Fibroblast of skin of left biceps (primary cell): ENCODE results near the gene ZNF570.

Source experiments
- DNase-seq, 2 experiments: peaks; one replicate each; pipeline ENCODE4 v3.0.0-alpha.2; 2013; ENCODE audit warnings: low read depth in 2 of 2

The ZNF570 gene

DNA sequence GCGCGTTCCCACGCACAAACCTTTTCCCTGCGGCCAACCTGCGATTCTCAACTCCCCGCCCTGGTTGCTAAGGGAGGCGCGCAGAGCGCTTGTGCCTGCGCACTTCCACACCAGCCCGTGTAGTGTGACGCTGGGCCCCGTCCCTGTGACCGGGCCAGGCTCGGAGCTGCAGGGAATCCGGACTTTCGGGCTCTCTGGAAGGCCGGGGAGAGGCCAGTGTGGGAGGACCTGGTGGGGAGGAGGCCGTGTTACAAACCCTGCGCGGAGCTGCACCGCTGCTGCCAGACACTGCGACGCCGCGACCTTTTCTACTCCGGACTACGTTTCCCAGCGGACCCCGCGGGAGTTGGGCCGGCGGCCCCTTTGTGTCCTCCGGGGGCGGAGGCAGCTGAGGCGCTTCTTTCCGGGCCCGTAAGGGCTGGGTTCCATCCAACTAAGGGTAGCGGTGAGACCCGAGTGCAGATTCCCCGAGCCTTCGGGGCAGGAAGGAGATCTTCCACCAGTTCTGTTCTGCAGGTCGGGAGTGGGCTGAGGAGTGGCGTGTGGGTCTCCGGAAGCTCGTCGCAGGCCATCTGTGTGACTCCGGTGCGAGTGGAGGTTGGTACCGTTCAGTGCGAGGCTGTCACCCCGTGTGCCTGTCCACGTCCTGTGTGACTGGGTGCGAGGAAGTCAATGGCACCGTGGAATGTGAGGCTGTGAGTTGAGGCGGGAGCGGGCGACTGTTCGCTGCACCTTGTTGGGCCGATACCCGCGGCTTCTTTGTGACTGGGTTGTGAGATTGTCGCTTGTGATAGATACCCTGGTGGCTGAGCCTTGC, at the start of gene ZNF570:
Gene ZNF570, plus strand, starts transcription at position 396 of the 817 bp plus-strand sequence. CDS start 999 bp downstream, outside the sequence.
- peak; percentile 64 to 73 for DNase-seq

DNA sequence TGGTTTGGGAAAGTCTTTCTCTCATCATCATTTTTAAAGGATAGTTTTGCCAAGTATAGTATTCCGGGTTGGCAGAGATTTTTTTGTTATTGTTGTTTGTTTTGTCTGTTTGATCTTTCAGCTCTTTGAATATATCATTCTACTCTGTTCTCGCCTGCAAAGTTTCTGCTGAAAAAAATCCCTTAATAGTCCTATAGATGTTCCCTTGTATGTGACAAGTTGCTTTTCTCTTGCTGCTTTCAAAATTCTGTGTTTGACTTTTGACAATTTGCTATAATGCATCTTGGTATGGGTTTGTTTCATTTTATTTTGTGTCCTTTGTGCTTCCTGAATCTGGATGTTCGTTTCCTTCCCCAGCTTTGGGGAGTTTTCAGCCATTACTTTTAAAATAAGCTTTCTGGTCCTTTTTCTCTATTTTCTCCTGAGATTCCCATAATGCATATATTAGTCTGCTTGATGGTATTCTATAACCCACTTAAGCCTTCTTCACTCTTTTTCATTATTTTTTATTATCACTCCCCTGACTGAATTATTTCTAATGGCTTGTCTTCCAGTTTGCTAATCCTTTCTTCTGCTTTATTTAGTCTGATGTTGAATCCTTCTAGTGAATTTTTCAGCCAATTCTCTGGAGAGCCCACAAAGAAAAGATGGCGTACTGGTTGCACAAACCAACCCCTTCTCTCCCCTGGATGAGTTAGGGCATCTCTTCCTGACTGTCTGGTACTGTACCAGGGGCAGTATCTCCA, 16.5 kb upstream of the ZNF570 start:
- DNase-seq = no peak

DNA sequence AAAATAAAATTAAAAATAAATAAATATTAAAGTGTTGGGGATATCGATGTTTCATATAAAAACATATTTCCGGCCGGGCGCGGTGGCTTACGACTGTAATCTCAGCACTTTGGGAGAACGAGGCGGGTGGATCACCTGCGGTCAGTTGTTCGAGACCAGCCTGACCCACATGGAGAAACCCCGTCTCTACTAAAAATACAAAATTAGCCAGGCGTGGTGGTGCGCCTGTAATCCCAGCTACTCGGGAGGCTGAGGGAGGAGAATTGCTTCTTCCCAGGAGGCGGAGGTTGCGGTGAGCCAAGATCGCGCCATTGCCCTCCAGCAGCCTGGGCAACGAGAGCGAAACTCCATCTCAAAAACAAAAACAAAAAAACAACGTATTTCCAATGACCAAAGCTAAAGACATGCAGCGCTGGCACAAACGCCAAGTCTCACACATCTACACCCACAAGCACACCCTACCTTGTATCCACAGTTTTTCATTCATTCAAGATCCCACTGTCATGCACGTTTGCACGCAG, 2.8 kb upstream of the ZNF570 start:
- no peak for DNase-seq

DNA sequence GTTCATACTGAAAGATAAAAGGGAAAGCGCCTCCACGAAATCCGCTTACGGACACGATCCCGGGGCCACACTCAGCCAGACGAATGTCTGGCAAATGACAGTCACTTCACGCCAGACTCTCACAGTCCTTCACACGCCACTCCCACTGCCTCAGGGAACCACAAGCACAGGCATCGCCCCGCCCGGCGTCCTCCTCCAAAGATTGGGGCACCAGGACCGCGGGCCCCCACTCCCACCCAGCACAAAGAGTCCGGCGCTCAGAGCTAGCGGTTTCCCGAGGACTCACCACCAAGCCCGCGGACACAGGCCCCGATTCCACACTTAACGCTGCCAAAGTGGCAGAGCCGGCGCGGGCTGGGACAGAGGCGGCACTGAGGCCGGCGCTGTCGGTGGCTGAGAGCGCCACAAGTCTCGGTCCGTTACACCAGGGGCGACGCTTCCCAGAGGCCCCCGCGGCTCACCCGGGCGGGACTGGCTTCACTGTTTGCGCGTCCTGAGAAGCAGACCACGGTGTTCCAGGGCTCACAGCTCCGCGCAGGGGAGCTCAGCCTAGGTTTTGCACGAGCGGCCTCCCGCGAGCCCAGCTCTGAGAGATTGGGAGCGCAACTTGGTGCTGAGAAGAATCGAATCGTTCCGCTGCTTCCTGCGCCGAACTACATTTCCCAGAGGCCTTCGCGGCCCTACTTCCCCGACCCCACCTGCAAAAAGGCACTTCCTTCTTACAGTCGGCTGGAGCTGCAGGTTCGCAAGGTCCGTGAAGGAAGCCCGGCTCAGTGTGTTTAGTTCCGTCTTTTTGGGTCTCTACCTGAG, 2.2 kb upstream of the ZNF570 start, which contains the start of gene ZNF569:
Gene ZNF569, minus strand, starts transcription at position 647 of the 810 bp plus-strand sequence. CDS start 22,523 bp downstream, outside the sequence.
- peak; percentile 80 to 85 for DNase-seq

DNA sequence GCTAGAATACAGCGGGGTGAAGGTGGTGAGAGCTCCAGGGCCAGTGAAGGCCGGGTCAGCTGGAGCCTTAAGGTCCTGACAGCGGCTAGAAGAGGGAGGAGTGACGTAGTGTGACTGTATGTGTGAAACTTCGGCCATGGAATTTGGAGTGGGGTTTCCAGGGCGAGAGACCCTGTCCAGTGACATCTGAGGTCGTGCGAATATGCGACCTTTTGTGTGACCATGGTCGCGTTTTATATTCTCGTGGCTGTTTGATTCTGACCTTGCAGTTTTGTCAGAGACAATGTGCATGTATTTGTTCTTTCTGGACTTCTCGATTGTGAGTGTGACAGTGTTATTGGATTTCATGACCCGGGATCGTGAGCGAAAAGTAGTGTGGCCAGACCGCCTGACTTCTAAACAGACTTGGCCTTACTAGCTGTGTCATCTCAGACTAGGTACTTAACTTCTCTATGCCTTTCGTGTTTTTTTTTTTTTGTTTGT, 1.5 kb upstream of the ZNF570 start:
- no peak for DNase-seq

DNA sequence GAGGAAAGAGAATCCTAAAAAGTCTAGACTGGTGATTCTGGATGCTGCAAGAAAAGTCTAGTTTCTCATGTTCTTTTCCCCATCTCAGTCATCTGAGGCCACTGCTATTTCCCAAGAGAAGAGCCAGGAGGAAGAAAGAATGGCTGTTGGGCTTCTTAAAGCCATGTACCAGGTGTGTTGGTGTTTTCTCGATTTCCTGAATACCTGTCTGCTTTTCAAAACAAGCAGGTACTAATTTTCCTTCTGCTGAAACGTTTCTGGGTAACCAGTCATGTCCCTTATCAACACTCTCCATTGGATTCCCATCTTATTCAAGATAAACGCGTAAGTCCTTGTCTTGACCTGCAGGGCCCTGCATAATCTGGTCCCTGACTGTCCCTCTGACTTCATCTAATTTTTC, 1.1 kb downstream of the ZNF570 start:
- DNase-seq = no peak

DNA sequence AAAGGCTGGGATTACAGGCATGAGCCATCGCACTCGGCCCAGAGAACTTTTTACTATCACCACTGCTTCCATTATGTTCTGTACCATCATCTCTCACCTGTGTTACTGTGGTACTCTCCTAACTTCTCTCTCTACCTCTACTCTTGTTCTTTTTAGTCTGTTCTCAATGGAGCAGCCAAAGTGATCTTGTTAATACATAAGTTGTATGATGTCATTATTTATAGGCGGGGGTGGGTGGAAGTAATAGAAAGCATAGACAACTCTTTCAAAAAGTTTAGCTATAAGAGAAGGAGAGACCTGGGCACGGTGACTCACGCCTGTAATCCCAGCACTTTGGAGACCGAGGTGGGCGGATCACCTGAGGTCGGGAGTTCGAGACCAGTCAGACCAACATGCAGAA, 3.0 kb downstream of the ZNF570 start:
- DNase-seq = no peak

DNA sequence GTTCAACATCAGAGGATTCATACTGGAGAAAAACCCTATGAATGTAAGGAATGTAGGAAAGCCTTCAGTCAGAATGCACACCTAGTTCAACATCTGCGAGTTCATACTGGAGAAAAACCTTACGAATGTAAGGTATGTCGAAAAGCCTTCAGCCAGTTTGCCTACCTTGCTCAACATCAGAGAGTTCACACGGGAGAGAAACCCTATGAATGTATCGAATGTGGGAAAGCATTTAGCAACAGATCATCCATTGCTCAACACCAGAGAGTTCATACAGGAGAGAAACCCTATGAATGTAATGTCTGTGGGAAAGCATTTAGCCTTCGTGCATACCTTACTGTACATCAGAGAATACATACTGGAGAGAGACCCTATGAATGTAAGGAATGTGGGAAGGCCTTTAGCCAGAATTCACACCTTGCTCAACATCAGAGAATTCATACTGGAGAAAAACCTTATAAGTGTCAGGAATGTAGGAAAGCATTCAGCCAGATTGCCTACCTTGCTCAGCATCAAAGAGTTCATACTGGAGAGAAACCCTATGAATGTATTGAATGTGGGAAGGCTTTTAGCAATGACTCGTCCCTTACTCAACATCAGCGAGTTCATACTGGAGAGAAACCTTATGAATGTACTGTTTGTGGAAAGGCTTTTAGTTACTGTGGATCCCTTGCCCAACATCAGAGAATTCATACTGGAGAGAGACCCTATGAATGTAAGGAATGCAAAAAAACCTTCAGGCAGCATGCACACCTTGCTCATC, 15.4 kb downstream of the ZNF570 start:
- DNase-seq = no peak

DNA sequence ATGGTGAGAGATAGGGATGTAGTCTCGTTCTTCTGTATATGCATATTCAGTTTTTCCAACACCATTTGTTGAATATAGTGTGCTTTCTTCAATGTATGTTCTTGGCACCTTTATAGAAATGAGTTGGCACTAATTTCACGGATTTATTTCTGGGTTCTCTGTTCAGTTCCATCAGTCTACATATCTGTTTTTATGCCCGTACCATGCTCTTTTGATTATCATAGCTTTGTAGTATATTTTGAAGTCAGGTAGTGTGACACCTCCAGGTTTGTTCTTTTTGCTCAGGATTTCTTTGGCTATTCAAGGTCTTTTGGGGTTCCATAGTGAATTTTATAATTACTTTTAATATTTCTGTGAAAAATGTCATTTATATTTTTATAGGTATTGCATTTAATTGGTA, 23.1 kb downstream of the ZNF570 start:
- no peak for DNase-seq

DNA sequence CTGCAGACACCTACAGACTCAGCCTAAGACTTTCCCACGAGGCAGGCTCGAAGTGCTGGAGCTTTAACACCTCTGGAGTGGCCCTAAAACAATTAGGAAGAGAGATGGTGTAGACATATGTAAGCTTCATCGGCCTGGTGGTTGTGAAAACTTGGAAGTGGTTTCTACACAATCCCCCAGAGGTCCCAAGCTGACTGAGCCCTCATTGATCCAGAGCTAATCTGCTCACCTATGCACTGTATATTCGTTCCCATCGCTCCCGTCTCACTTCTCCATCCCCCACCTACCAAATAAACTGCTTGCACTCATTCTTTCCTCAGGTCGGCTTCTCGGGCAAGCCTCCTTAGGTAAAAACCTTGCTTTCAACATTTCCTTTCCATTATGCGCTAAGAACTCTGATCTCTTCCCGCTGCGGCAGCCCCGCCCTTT, 36.8 kb downstream of the ZNF570 start:
- DNase-seq = no peak

DNA sequence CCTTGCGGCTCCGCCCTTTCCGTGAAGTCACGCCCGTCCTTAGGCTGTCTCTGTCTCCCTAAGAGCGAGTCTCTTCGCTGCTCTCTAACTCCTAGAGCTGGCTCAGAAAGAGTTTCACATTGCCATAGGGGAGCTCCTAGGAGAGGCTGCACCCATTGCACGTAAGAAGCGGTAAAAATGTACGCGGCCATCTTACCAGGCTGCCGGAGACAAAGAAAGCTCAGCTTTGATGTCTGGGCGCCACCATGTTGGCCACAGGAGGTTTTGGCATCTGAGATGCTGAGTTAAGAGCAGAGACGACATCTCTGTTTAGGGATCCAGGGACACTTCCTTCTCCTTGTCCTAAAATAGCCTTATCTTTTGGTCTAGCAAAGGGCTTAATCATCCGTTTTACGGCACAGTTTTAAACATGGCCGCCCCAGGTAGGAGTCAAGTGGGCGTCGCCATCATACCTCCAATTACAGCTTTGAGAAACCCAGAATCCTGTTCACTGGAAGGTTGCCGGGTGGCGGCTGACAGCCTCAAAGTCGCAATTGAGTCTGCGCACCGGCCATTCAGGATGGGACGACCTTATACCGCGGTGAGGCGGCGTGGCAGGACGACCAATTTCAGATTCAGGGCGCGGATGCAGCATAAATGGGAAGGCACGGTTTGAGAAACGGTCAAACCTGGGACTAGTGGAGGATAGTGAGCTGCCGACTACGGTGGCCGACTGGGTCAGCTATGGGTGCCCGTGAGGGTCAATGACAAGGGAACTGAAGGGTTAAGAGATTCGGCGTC, 37.4 kb downstream of the ZNF570 start, which contains the start of gene ZNF793:
Gene ZNF793, plus strand, starts transcription at position 553 of the 780 bp plus-strand sequence. CDS start 16,501 bp downstream, outside the sequence.
- peak; percentile 42 to 43 for DNase-seq

DNA sequence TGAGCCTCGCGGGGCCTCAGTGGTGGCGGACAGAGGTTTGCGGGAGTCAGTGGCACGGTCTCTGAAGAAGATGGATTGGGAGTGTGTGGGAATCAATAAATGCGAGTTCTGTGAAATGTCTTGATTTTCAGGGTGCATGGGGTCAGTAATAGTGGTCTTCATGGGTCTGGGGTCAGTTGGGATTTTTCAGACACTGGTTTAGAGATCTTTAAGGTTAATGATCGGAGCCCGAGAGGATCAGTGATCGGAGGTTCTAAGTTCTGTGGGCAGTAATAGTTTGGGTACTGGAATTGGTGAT, 38.0 kb downstream of the ZNF570 start:
- no peak for DNase-seq

DNA sequence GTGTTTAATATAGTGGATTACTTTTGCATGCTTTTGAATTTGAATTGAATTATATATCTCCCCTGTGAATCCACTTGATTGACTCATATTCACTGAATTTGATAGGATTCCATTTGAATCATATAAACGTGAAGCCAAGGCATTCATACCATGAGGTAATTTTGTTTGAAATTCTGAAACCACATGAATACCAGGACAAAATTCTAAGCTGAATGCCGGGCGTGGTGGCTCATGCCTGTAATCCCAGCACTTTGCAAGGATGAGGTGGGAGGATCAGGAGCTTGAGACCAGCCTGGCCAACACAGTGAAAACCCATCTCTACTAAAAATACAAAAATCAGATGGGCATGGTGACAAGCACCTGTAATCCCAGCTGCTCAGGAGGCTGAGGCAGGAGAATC, 42.0 kb downstream of the ZNF570 start:
- DNase-seq = no peak

DNA sequence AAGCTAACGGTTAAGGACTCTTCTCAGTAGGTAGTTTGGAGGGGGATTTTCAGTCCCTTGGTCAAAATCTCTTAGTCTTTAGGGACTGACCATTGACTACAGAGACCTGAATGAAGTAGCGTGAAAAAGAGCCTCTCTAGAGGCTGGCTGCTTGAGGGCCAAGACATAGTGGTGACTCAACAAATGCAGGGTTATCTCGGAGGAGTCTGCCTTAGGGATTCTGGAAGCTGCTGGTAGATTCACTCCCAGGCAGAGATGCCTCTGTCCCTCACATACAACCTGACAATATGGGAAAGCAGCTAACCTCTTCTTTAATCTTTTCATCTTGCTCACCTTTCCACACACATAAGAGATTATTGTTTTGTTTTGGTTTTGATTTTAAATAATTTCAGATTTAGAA, 42.7 kb downstream of the ZNF570 start:
- no peak for DNase-seq

DNA sequence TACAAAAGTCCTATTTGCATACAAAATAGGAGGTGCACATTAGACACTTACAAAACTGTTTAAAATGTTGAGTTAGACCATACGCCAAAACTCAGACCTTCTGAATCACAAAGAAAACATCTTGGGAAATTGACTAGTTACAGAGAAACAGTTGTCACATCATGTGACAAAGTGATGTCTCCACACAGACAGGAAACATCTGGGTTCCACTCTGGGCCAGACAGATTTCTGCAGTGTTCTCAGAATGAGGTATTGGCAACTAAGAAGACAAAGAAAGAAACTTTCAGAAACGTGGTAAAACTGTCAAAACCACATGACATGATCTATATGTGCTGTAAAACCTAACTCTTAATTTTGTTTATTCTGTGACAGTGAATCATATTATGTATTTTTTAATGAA, 44.2 kb downstream of the ZNF570 start:
- no peak for DNase-seq

DNA sequence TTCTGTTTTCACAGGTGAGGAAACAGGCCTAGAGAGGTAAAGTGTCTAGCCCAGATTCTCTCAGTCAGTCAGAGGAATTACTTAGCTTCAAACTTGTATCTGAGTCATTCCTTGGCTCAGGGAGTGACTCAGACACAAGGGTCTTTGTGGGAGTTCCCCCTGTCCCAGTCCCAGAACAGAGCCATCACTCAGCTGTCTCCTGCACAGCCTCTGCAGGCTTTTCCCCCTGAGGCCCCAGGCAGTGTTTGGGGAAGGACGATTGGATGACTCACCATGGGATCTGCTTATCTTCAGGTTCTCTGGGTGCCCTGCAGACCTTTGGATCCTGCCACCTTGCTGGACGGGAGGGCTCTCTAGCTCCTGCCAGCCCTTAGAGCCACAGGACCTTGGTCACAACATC, 50.7 kb downstream of the ZNF570 start:
- DNase-seq = no peak

DNA sequence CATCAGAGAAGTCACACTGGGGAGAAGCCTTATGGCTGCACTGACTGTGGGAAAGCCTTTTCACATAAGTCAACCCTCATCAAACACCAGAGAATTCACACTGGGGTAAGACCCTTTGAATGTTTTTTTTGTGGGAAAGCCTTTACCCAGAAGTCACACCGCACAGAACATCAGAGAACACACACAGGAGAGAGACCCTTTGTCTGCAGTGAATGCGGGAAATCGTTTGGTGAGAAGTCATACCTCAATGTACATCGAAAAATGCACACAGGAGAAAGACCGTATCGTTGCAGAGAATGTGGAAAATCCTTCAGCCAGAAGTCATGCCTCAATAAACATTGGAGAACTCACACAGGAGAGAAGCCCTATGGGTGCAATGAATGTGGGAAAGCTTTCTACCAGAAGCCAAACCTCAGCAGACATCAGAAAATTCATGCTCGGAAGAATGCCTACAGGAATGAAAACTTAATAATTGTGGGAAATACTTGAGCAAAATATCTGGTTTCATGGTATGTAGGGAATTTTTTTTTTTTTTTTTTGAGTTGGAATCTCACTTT, 68.3 kb downstream of the ZNF570 start:
- no peak for DNase-seq
